Activated CD8-positive, alpha-beta T cell treated with anti-CD3 and anti-CD28 coated beads for 36 hours (primary cell): ENCODE measurements around the gene ARHGAP26. TPM values are rescaled to one million over a fixed set of nuclear protein-coding genes. Genes with fewer than 3 reads are reported as not detected.

Experiments used
- ATAC-seq: fragments of 200-7000 bp; cut with Tn5 transposase; one replicate; pipeline ENCODE4 v1.10.0; 2021; ENCODE audit warnings: mild to moderate bottlenecking, moderate library complexity
- CTCF ChIA-PET: fragments of 350-600 bp; sonication (Branson Sonifier 250); formaldehyde crosslinking; loops from one replicate; lab custom pipeline; 2021; ENCODE audit warnings: antibody characterized with exemption; lab: Charles Lee
- POLR2A ChIA-PET: fragments of 350-600 bp; sonication (Branson Sonifier 250); formaldehyde crosslinking; loops from one replicate; lab custom pipeline; 2021; ENCODE audit warnings: antibody characterized with exemption; lab: Charles Lee
- DNase-seq: peaks from one replicate; pipeline ENCODE4 v3.0.0-alpha.2; 2020
- H3K27ac Mint-ChIP-seq: one replicate; pipeline ENCODE4 v1.8.0; 2021; ENCODE audit warnings: mild to moderate bottlenecking, mixed read lengths
- H3K27me3 Mint-ChIP-seq: one replicate; pipeline ENCODE4 v1.8.0; 2021; ENCODE audit warnings: mixed read lengths
- H3K36me3 Mint-ChIP-seq: one replicate; pipeline ENCODE4 v1.8.0; 2021; ENCODE audit warnings: low read depth, mixed read lengths
- H3K4me1 Mint-ChIP-seq: one replicate; pipeline ENCODE4 v1.8.0; 2021; ENCODE audit warnings: low read depth, mixed read lengths
- H3K4me3 Mint-ChIP-seq: one replicate; pipeline ENCODE4 v1.8.0; 2021; ENCODE audit warnings: mild to moderate bottlenecking, moderate library complexity, mixed read lengths
- H3K9me3 Mint-ChIP-seq: one replicate; pipeline ENCODE4 v1.8.0; 2021; ENCODE audit warnings: mixed read lengths
- CTCF ChIP-seq: fragments of 200-600 bp; IDR thresholded peaks from one replicate; pipeline ENCODE4 v1.8.0; 2022; ENCODE audit warnings: antibody characterized with exemption, mild to moderate bottlenecking
- intact Hi-C: fragments of 100-400 bp; cut with micrococcal nuclease; formaldehyde crosslinking; loops from one replicate; pipeline ENCODE4 v1.10.0; 2022
- total RNA-seq, 2 experiments: library from RNA; stranded (reverse); gene quantifications; one replicate each; pipeline ENCODE4 v1.2.3, GENCODE V29; 2021

The ARHGAP26 gene
- total RNA-seq, 2 experiments from 2014 or later: 12.7 to 18.0 TPM

GRCh38 chr5:143052967-143053682, 282.9 kb downstream of the ARHGAP26 start:
- peaks cover 29% of the 10 kb centered on the region for H3K36me3 Mint-ChIP-seq
- DNase-seq: peak; percentile 19
- H3K4me1 Mint-ChIP-seq: peaks cover 73% of the 10 kb centered on the region
- ChIA-PET CTCF (interaction anchor here (0.6 kb wide), 1 partner anchor 60 kb away, joined by 3 read pairs; no protein-coding TSS in a partner anchor), POLR2A (no interaction called here)
- ATAC-seq: peak; percentile 31
- TF ChIP-seq CTCF: no peak
- no peak overlapping the region for H3K4me3 Mint-ChIP-seq
- no peaks in the 10 kb centered on the region for H3K27me3 Mint-ChIP-seq
- H3K27ac Mint-ChIP-seq: peak overlapping the region; percentile 85
- no peaks in the 10 kb centered on the region for H3K9me3 Mint-ChIP-seq
- intact Hi-C loops: loop anchor here (10.0 kb wide), 1 partner anchor 48 kb away; no protein-coding TSS in a partner anchor

- no peaks in the 10 kb centered on the region for H3K9me3 Mint-ChIP-seq
- H3K4me1 Mint-ChIP-seq: peaks cover 77% of the 10 kb centered on the region
- ChIA-PET POLR2A (no interaction called here), CTCF (no interaction called here)
- peak overlapping the region; percentile 85 for H3K27ac Mint-ChIP-seq
- DNase-seq: no peak
- intact Hi-C loops: loop anchor here (10.0 kb wide), 1 partner anchor 49 kb away; no protein-coding TSS in a partner anchor
- no peak for TF ChIP-seq CTCF
- ATAC-seq: no peak
- peaks cover 35% of the 10 kb centered on the region for H3K36me3 Mint-ChIP-seq
- no peak overlapping the region for H3K4me3 Mint-ChIP-seq
- H3K27me3 Mint-ChIP-seq: no peaks in the 10 kb centered on the region
Observed at GRCh38 chr5:143053780-143054179, 283.6 kb downstream of the ARHGAP26 start.

- TF ChIP-seq CTCF: no peak
- intact Hi-C loops: loop anchor here (10.0 kb wide), 1 partner anchor 50 kb away; no protein-coding TSS in a partner anchor
- peak overlapping the region; percentile 85 for H3K27ac Mint-ChIP-seq
- H3K9me3 Mint-ChIP-seq: no peaks in the 10 kb centered on the region
- DNase-seq (peak; percentile 72), ATAC-seq (peak; percentile 69)
- peaks cover 37% of the 10 kb centered on the region for H3K36me3 Mint-ChIP-seq
- peaks cover 77% of the 10 kb centered on the region for H3K4me1 Mint-ChIP-seq
- no peaks in the 10 kb centered on the region for H3K27me3 Mint-ChIP-seq
- ChIA-PET POLR2A (no interaction called here), CTCF (no interaction called here)
- H3K4me3 Mint-ChIP-seq: peak overlapping the region; percentile 42
Observed at GRCh38 chr5:143054480-143054941, 284.3 kb downstream of the ARHGAP26 start.

- CTCF ChIA-PET: no interaction called here
- Mint-ChIP-seq H3K4me3 (peak overlapping the region; percentile 11), H3K27me3 (no peaks in the 10 kb centered on the region), H3K4me1 (peaks cover 66% of the 10 kb centered on the region), H3K27ac (peak overlapping the region; percentile 85), H3K36me3 (peaks cover 38% of the 10 kb centered on the region), H3K9me3 (no peaks in the 10 kb centered on the region)
- DNase-seq (no peak), ATAC-seq (no peak)
- intact Hi-C loops: loop anchor here (10.0 kb wide), 1 partner anchor 51 kb away; no protein-coding TSS in a partner anchor
- no peak for TF ChIP-seq CTCF
- POLR2A ChIA-PET: no interaction called here
Observed at GRCh38 chr5:143055596-143056338, 285.6 kb downstream of the ARHGAP26 start.

GRCh38 chr5:143056339-143056704, 286.1 kb downstream of the ARHGAP26 start:
- Mint-ChIP-seq H3K9me3 (no peaks in the 10 kb centered on the region), H3K27ac (peak overlapping the region; percentile 85), H3K4me3 (no peak overlapping the region), H3K36me3 (peaks cover 35% of the 10 kb centered on the region), H3K27me3 (no peaks in the 10 kb centered on the region), H3K4me1 (peaks cover 64% of the 10 kb centered on the region)
- CTCF ChIA-PET: no interaction called here
- TF ChIP-seq CTCF: no peak
- ATAC-seq (peak; percentile 15), DNase-seq (no peak)
- POLR2A ChIA-PET: no interaction called here
- intact Hi-C loops: loop anchor here (10.0 kb wide), 1 partner anchor 52 kb away; no protein-coding TSS in a partner anchor
